KMS-11 (cell line): ENCODE data around the gene GLYR1.

Experiments used
- H2AFZ ChIP-seq: fragments of 200-600 bp; sonication (generic); 2 replicates; pipeline ENCODE4 v1.6.1; 2016; ENCODE audit warnings: antibody characterized with exemption, mixed run types, low read depth
- H3K27ac ChIP-seq: fragments of 200-600 bp; sonication (generic); 2 replicates; pipeline ENCODE4 v1.6.1; 2016; ENCODE audit warnings: mild to moderate bottlenecking, mixed run types
- H3K27me3 ChIP-seq: fragments of 200-600 bp; sonication (generic); 2 replicates; pipeline ENCODE4 v1.6.1; 2017; ENCODE audit warnings: mild to moderate bottlenecking, low read depth, mixed run types, moderate library complexity; ENCODE audit not compliant: insufficient read depth
- H3K36me3 ChIP-seq: fragments of 200-600 bp; sonication (generic); 2 replicates; pipeline ENCODE4 v1.6.1; 2017; ENCODE audit warnings: mild to moderate bottlenecking, mixed run types; ENCODE audit not compliant: insufficient read depth
- H3K4me1 ChIP-seq: fragments of 200-600 bp; sonication (generic); 2 replicates; pipeline ENCODE4 v1.6.1; 2016; ENCODE audit warnings: mild to moderate bottlenecking, low read depth, mixed run types; ENCODE audit not compliant: poor library complexity, severe bottlenecking
- H3K4me2 ChIP-seq: fragments of 200-600 bp; sonication (generic); 2 replicates; pipeline ENCODE4 v1.7.0; 2016; ENCODE audit warnings: mild to moderate bottlenecking, mixed run types
- H3K4me3 ChIP-seq: fragments of 200-600 bp; sonication (generic); IDR thresholded peaks from 2 replicates; pipeline ENCODE4 v1.6.1; 2017; ENCODE audit warnings: low read depth, low read length, mixed read lengths; ENCODE audit not compliant: insufficient read depth
- H3K79me2 ChIP-seq: fragments of 200-600 bp; sonication (generic); 2 replicates; pipeline ENCODE4 v1.6.1; 2016; ENCODE audit warnings: low read depth, mixed run types; ENCODE audit not compliant: insufficient read depth
- H3K9ac ChIP-seq: fragments of 200-600 bp; sonication (generic); 2 replicates; pipeline ENCODE4 v1.6.1; 2016; ENCODE audit warnings: mild to moderate bottlenecking, mixed run types
- H4K20me1 ChIP-seq: fragments of 200-600 bp; sonication (generic); 2 replicates; pipeline ENCODE4 v1.6.1; 2016; ENCODE audit warnings: mild to moderate bottlenecking, mixed run types; ENCODE audit not compliant: insufficient read depth
- CTCF ChIP-seq: fragments of 200-600 bp; sonication (generic); conservative IDR thresholded peaks from 2 replicates; pipeline ENCODE4 v1.6.1; 2017; ENCODE audit warnings: low read depth, mild to moderate bottlenecking, antibody characterized with exemption, low read length, moderate library complexity, mixed read lengths

The GLYR1 gene

GRCh38 chr16:4813251-4814003 lies 33.7 kb downstream of the GLYR1 start:
- H3K4me3 ChIP-seq, result no peak overlapping the region
- H3K79me2 ChIP-seq, result no peaks in the 10 kb centered on the region
- H3K4me1 ChIP-seq, result no peaks in the 10 kb centered on the region
- no peaks in the 10 kb centered on the region for H3K27me3 ChIP-seq
- H3K9ac ChIP-seq, result no peak overlapping the region
- no peaks in the 10 kb centered on the region for H4K20me1 ChIP-seq
- no peak overlapping the region for H3K4me2 ChIP-seq
- peaks cover 19% of the 10 kb centered on the region; the same call in 1 of the 2 replicates for H3K36me3 ChIP-seq
- no peak for TF ChIP-seq CTCF
- no peak overlapping the region for H2AFZ ChIP-seq
- H3K27ac ChIP-seq, result no peak overlapping the region

GRCh38 chr16:4811773-4812172 lies 35.3 kb downstream of the GLYR1 start:
- no peak overlapping the region for H3K27ac ChIP-seq
- TF ChIP-seq CTCF, result no peak
- no peaks in the 10 kb centered on the region for H3K4me1 ChIP-seq
- H3K79me2 ChIP-seq, result no peaks in the 10 kb centered on the region
- no peak overlapping the region for H2AFZ ChIP-seq
- no peak overlapping the region for H3K9ac ChIP-seq
- no peaks in the 10 kb centered on the region for H3K27me3 ChIP-seq
- H3K4me3 ChIP-seq, result no peak overlapping the region
- peaks cover 27% of the 10 kb centered on the region; the same call in 1 of the 2 replicates for H3K36me3 ChIP-seq
- no peak overlapping the region for H3K4me2 ChIP-seq
- H4K20me1 ChIP-seq, result no peaks in the 10 kb centered on the region

- TF ChIP-seq CTCF, result no peak
- peaks cover 26% of the 10 kb centered on the region; the same call in 1 of the 2 replicates for H3K36me3 ChIP-seq
- no peaks in the 10 kb centered on the region for H3K79me2 ChIP-seq
- H3K4me1 ChIP-seq, result no peaks in the 10 kb centered on the region
- H3K4me3 ChIP-seq, result no peak overlapping the region
- no peak overlapping the region for H3K27ac ChIP-seq
- no peaks in the 10 kb centered on the region for H4K20me1 ChIP-seq
- H3K4me2 ChIP-seq, result no peak overlapping the region
- no peak overlapping the region for H3K9ac ChIP-seq
- H3K27me3 ChIP-seq, result no peaks in the 10 kb centered on the region
- no peak overlapping the region for H2AFZ ChIP-seq
Observed at GRCh38 chr16:4811242-4811641, 35.8 kb downstream of the GLYR1 start.

- TF ChIP-seq CTCF, result no peak
- no peaks in the 10 kb centered on the region for H3K79me2 ChIP-seq
- no peak overlapping the region for H3K4me3 ChIP-seq
- no peak overlapping the region for H3K4me2 ChIP-seq
- peaks cover 8% of the 10 kb centered on the region for H3K4me1 ChIP-seq
- no peaks in the 10 kb centered on the region for H4K20me1 ChIP-seq
- H3K27ac ChIP-seq, result no peak overlapping the region
- no peaks in the 10 kb centered on the region for H3K27me3 ChIP-seq
- H2AFZ ChIP-seq, result no peak overlapping the region
- no peak overlapping the region for H3K9ac ChIP-seq
- H3K36me3 ChIP-seq, result peaks cover 8% of the 10 kb centered on the region; the same call in 1 of the 2 replicates
Observed at GRCh38 chr16:4806280-4806679, 40.8 kb downstream of the GLYR1 start.
